NB4 (cell line): ENCODE data around the gene NEK11.

Experiments
- DNase-seq: peaks from one replicate; pipeline ENCODE4 v3.0.0; 2010; ENCODE audit warnings: low read depth
- H3K4me3 ChIP-seq: one replicate; pipeline ENCODE4 v1.5.1; 2011; ENCODE audit warnings: mild to moderate bottlenecking, low read depth, low read length, moderate library complexity
- CTCF ChIP-seq: IDR thresholded peaks from one replicate; pipeline ENCODE4 v1.5.1; 2012; ENCODE audit warnings: low read depth, low read length
- MYC ChIP-seq: IDR thresholded peaks from 2 replicates; pipeline ENCODE4 v1.6.1; 2011; ENCODE audit warnings: low read depth, low read length
- POLR2A ChIP-seq: IDR thresholded peaks from 2 replicates; pipeline ENCODE4 v1.6.1; 2011; ENCODE audit warnings: mild to moderate bottlenecking; ENCODE audit not compliant: insufficient read length; ENCODE audit errors: extremely low read depth
- TF ChIP-seq, protein P1 (sequence below): IDR thresholded peaks from 2 replicates; pipeline ENCODE4 v1.6.1; 2011; ENCODE audit warnings: low read depth, low read length

NEK11 gene

GRCh38 chr3:131221731-131222130, 195.1 kb downstream of the NEK11 start:
- no peak overlapping the region for H3K4me3 ChIP-seq
- DNase-seq: no peak
- TF ChIP-seq POLR2A: no peak
- TF ChIP-seq, protein P1, sequence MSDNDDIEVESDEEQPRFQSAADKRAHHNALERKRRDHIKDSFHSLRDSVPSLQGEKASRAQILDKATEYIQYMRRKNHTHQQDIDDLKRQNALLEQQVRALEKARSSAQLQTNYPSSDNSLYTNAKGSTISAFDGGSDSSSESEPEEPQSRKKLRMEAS: no peak
- no peak for TF ChIP-seq MYC

- no peak for DNase-seq
- H3K4me3 ChIP-seq: no peak overlapping the region
- TF ChIP-seq, protein P1: no peak
- TF ChIP-seq POLR2A: no peak
- TF ChIP-seq MYC: no peak
- no peak for TF ChIP-seq CTCF
Measured at GRCh38 chr3:131222599-131222998, 195.9 kb downstream of the NEK11 start.

DNA sequence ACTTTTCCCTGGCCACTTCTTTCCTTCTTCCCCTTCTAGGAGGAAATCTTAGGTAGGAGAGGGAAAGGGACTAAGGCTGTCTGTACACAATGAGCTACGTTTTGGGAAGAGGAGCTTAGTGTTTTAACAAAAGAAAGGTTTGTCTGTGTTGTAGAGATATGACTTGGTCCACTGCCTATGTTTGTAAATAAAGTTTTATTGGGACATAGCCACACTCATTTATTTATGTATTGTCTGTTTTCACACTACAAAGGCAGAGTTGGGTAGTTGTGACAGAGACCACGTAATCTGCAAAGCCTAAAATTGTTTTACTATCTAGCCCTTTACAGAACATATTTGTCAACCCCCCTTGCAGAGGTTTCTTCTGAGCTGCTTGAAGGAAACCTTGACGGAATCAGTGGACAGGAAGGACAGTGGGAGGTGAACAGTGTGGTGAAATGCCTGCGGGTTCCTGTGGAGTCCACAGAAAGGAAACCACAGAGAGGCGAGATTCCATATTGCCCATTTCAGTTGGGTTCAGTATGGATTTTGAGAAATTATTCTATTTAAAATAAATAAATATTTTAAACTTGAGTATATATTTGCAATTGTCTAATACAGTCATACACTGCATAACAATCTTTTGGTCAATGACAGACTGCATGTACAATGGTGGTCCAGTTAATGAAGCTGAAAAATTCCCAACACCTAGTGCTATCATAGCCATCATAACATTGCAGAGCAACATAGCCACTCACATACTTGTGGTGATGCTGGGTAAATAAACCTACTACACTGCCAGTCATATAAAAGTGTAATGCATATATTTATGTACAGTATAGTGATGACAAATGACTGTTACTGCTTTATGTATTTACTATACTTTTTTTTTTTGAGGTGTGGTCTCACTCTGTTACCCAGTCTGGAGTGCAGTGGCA, 197.0 kb downstream of the NEK11 start:
- H3K4me3 ChIP-seq: no peak overlapping the region
- peak; percentile 63 for DNase-seq
- TF ChIP-seq, protein P1: no peak
- TF ChIP-seq CTCF (no peak), POLR2A (no peak), MYC (no peak)

DNA sequence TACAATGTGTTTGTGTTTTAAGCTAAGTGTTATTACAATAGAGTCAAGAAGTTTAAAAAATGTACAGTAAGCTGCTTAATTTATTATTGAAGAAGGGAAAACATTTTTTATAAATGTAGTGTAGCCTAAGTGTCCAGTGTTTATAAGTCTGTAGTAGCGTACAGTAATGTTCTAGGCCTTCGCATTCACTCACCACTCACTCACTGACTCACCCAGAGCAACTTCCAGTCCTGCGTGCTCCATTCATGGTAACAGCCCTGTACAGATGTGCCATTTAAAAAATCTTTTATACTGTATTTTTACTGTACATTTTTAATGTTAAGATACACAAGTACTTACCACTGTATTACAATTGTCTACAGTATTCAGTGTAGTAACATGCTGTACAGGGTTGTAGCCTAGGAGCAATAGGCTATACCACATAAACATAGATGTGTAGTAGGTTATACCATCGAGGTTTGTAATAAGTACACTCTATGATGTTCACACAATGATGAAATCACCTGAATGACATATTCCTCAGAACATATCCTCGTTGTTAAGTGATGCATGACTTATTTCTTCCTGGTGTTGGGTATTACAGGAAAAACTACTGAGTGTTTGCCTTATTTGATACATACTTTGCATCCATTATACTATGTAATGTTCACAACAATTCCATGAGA, 198.3 kb downstream of the NEK11 start:
- H3K4me3 ChIP-seq: no peak overlapping the region
- TF ChIP-seq CTCF (no peak), POLR2A (no peak), MYC (no peak)
- TF ChIP-seq, protein P1: no peak

GRCh38 chr3:131228522-131228921, 201.8 kb downstream of the NEK11 start:
- no peak overlapping the region for H3K4me3 ChIP-seq
- TF ChIP-seq MYC (no peak), CTCF (no peak), POLR2A (no peak)
- TF ChIP-seq, protein P1: no peak
- no peak for DNase-seq

More for the DNA sequence above, 198.3 kb downstream of the NEK11 start:
- DNase-seq: no peak
